ENCODE measurements around the gene SCFD2.

- no peak for TF ChIP-seq ZNF274 (IDR thresholded peaks at IDR 0.05; ENCODE audit: low read depth, low read length)
- TF ChIP-seq YY1 (IDR thresholded peaks at IDR 0.05; ENCODE audit: insufficient read depth, insufficient read length) = no peak
These were observed 401.2 kb downstream of the SCFD2 start for GRCh38 chr4:52964561-52965101.
